Liver (tissue), 3 donors: ENCODE data around the gene DIAPH3.

Experiments
- RAD21 ChIP-seq, 2 donors: IDR thresholded peaks; 2 replicates each; pipeline ENCODE4 v1.6.1; 2016; ENCODE audit warnings: antibody characterized with exemption in 2 of 2, mild to moderate bottlenecking in 2 of 2
- RXRA ChIP-seq, 2 donors: IDR thresholded peaks; 2 replicates each; pipeline ENCODE4 v1.6.1; 2017 to 2018; ENCODE audit warnings: antibody characterized with exemption in 2 of 2, mild to moderate bottlenecking in 1 of 2
- YY1 ChIP-seq: IDR thresholded peaks from 2 replicates; pipeline ENCODE4 v1.6.1; 2016; ENCODE audit warnings: antibody characterized with exemption, mild to moderate bottlenecking
- TF ChIP-seq, protein P1 (sequence below): fragments of 150-350 bp; IDR thresholded peaks from 2 replicates; pipeline ENCODE4 v1.5.1; 2017; ENCODE audit warnings: improper control_type of control experiment, low read depth, low read length; ENCODE audit not compliant: missing input control
- donor health status: healthy.
- donor health status: healthy.

DNA sequence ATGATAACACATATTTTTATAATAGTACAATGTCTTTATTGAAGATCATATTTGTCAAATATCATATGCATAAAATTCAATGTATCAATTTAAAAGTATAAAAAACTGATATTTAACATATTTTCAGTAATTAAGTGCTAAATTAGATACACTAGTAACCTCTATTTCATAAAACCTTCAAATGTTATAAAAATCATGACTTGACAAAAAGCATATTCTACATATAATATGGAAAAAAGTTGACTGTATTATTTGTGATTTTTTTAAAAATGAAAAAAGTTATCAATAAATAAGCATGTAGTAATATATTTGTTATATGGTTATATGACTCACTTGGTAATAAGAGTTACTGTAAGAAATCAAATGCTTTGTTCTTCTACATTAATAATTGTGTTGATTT, 356.9 kb downstream of the DIAPH3 start:
- TF ChIP-seq YY1 (no peak), RXRA (IDR thresholded peaks at IDR 0.05) (no peak), RAD21 (IDR thresholded peaks at IDR 0.05) (no peak)
- TF ChIP-seq, protein P1, sequence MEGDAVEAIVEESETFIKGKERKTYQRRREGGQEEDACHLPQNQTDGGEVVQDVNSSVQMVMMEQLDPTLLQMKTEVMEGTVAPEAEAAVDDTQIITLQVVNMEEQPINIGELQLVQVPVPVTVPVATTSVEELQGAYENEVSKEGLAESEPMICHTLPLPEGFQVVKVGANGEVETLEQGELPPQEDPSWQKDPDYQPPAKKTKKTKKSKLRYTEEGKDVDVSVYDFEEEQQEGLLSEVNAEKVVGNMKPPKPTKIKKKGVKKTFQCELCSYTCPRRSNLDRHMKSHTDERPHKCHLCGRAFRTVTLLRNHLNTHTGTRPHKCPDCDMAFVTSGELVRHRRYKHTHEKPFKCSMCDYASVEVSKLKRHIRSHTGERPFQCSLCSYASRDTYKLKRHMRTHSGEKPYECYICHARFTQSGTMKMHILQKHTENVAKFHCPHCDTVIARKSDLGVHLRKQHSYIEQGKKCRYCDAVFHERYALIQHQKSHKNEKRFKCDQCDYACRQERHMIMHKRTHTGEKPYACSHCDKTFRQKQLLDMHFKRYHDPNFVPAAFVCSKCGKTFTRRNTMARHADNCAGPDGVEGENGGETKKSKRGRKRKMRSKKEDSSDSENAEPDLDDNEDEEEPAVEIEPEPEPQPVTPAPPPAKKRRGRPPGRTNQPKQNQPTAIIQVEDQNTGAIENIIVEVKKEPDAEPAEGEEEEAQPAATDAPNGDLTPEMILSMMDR, result no peak
